Left ventricle myocardium inferior (tissue), 1 donor: ENCODE results near the gene SLC38A10. TPM values are rescaled to one million over a fixed set of nuclear protein-coding genes. Genes with fewer than 3 reads are reported as not detected.
A peak's percentile ranks its signal among the peaks of the same experiment; 100 is the strongest.

Experiments used
- DNase-seq: peaks from one replicate; pipeline ENCODE4 v3.0.0-alpha.2; 2020
- H3K27ac ChIP-seq: fragments of 200-600 bp; replicated peaks from 2 replicates; pipeline ENCODE4 v1.8.0; 2021
- H3K27me3 ChIP-seq: fragments of 200-600 bp; 2 replicates; pipeline ENCODE4 v1.8.0; 2021; ENCODE audit warnings: low read depth
- H3K36me3 ChIP-seq: fragments of 200-600 bp; 2 replicates; pipeline ENCODE4 v1.8.0; 2021
- H3K4me1 ChIP-seq: fragments of 200-600 bp; 2 replicates; pipeline ENCODE4 v1.8.0; 2021
- H3K4me3 ChIP-seq: fragments of 200-600 bp; 2 replicates; pipeline ENCODE4 v1.8.0; 2021; ENCODE audit warnings: mild to moderate bottlenecking, moderate library complexity
- H3K9me3 ChIP-seq: fragments of 200-600 bp; replicated peaks from 2 replicates; pipeline ENCODE4 v1.8.0; 2021
- CTCF ChIP-seq: fragments of 200-600 bp; IDR thresholded peaks from 2 replicates; pipeline ENCODE4 v1.8.0; 2021; ENCODE audit warnings: antibody characterized with exemption, mild to moderate bottlenecking, borderline replicate concordance
- intact Hi-C: fragments of 100-400 bp; cut with micrococcal nuclease; formaldehyde crosslinking; loops from one replicate; pipeline ENCODE4 v1.11.0; 2022
- total RNA-seq: library from RNA; stranded (reverse); fragmentation: NEBNext Ultra II Directional; extraction: Animal tissue kit (Norgen Biotek cat#: 25700); gene quantifications from one replicate; pipeline ENCODE4 v1.2.1, GENCODE V29; 2021
- donor health status: DM: no; HTN: yes; CAD: no; lungs with severe emphysema.

Gene SLC38A10
- total RNA-seq, 1 donor from 2014 or later: 50.1 TPM

- H3K36me3 ChIP-seq: no peaks in the 10 kb centered on the region
These were observed 8.3 kb upstream of the SLC38A10 start for GRCh38 chr17:81303385-81303784.

GRCh38 chr17:81302861-81303333 is 7.8 kb upstream of the SLC38A10 start:
- no peaks in the 10 kb centered on the region for H3K9me3 ChIP-seq
- H3K27me3 ChIP-seq: no peaks in the 10 kb centered on the region
- DNase-seq: no peak
- H3K4me3 ChIP-seq: no peak overlapping the region
- peaks cover 13% of the 10 kb centered on the region for H3K4me1 ChIP-seq
- H3K36me3 ChIP-seq: no peaks in the 10 kb centered on the region
- intact Hi-C loops: no loop called here
- no peak overlapping the region for H3K27ac ChIP-seq
- TF ChIP-seq CTCF: peak; percentile 42

More at GRCh38 chr17:81303385-81303784, 8.3 kb upstream of the SLC38A10 start:
- TF ChIP-seq CTCF: no peak
- Histone ChIP-seq H3K27ac (no peak overlapping the region), H3K4me1 (peaks cover 17% of the 10 kb centered on the region), H3K27me3 (no peaks in the 10 kb centered on the region), H3K4me3 (no peak overlapping the region), H3K9me3 (no peaks in the 10 kb centered on the region)
- intact Hi-C loops: no loop called here
- DNase-seq: no peak

GRCh38 chr17:81302324-81302723 is 7.2 kb upstream of the SLC38A10 start:
- Histone ChIP-seq H3K27me3 (no peaks in the 10 kb centered on the region), H3K27ac (no peak overlapping the region), H3K9me3 (no peaks in the 10 kb centered on the region), H3K4me3 (no peak overlapping the region), H3K36me3 (no peaks in the 10 kb centered on the region), H3K4me1 (peaks cover 13% of the 10 kb centered on the region)
- no peak for DNase-seq
- TF ChIP-seq CTCF: no peak
- intact Hi-C loops: no loop called here

GRCh38 chr17:81301195-81302144 is 6.4 kb upstream of the SLC38A10 start:
- intact Hi-C loops: no loop called here
- no peaks in the 10 kb centered on the region for H3K36me3 ChIP-seq
- no peak for TF ChIP-seq CTCF
- DNase-seq: no peak
- no peak overlapping the region for H3K4me3 ChIP-seq
- H3K27ac ChIP-seq: no peak overlapping the region
- no peaks in the 10 kb centered on the region for H3K27me3 ChIP-seq
- H3K4me1 ChIP-seq: peaks cover 13% of the 10 kb centered on the region
- no peaks in the 10 kb centered on the region for H3K9me3 ChIP-seq

GRCh38 chr17:81300586-81301155 is 5.6 kb upstream of the SLC38A10 start:
- H3K9me3 ChIP-seq: no peaks in the 10 kb centered on the region
- H3K27me3 ChIP-seq: no peaks in the 10 kb centered on the region
- no peaks in the 10 kb centered on the region for H3K36me3 ChIP-seq
- H3K27ac ChIP-seq: no peak overlapping the region
- H3K4me1 ChIP-seq: peaks cover 20% of the 10 kb centered on the region
- intact Hi-C loops: no loop called here
- no peak for DNase-seq
- TF ChIP-seq CTCF: no peak
- H3K4me3 ChIP-seq: no peak overlapping the region
